K562 (cell line): ENCODE data around the gene RIOX2. TPM values are rescaled to one million over a fixed set of nuclear protein-coding genes. Genes with fewer than 3 reads are reported as not detected.
A peak's percentile ranks its signal among the peaks of the same experiment; 100 is the strongest.

Experiments used
- ATAC-seq: fragments of 200-7000 bp; cut with Tn5 transposase; 3 replicates; pipeline ENCODE4 v1.9.1; 2020; ENCODE audit warnings: moderate library complexity
- BruUV-seq: library from RNA; stranded (reverse); fragments of 400-500 nt; replicated peaks from 2 replicates; lab custom pipeline; 2021; lab: Mats Ljungman, UMichigan
- CTCF ChIA-PET: fragments of 300-600 bp; formaldehyde crosslinking; extraction: SDS; loops from one replicate; lab custom pipeline; 2021; ENCODE audit warnings: low intra/inter-chr PET ratio; lab: Yijun Ruan, JAX
- POLR2A ChIA-PET: fragments of 300-600, 350-650 bp; sonication (Branson Sonifier 250); formaldehyde crosslinking; extraction: SDS; loops from one replicate; lab custom pipeline; 2021; ENCODE audit warnings: antibody characterized with exemption, inconsistent platforms; lab: Yijun Ruan, JAX
- DNase-seq, 4 experiments: peaks; one replicate each; pipeline versions ENCODE4 v3.0.0 to v3.0.0-alpha.2; 2011 to 2018; ENCODE audit warnings: low spot score in 3 of 4, mixed read lengths in 3 of 4; ENCODE audit errors: extremely low read depth in 1 of 4
- FAIRE-seq: peaks from 2 replicates; lab custom pipeline; 2011; peaks lifted over from hg19 to GRCh38; lab: Jason Lieb, UNC
- H2AFZ ChIP-seq: 2 replicates; pipeline ENCODE4 v1.6.0; 2011; ENCODE audit warnings: low read depth, low read length, control low read depth, inconsistent platforms
- H3K27ac ChIP-seq: fragments of 200-600 bp; 3 replicates; pipeline ENCODE4 v1.8.0; 2011; ENCODE audit warnings: low read depth, mild to moderate bottlenecking, control low read depth, inconsistent platforms, low read length, moderate library complexity, mixed read lengths; ENCODE audit errors: extremely low read depth
- H3K27me3 ChIP-seq, 2 experiments: fragments of 300-600 bp in 1 of 2; 2 replicates in 1 of 2; 3 replicates in 1 of 2; pipeline versions ENCODE4 v1.6.0 to v1.8.0; 2011; ENCODE audit warnings: inconsistent platforms in 2 of 2, low read length in 2 of 2, mild to moderate bottlenecking in 1 of 2, mixed read lengths in 1 of 2, moderate library complexity in 1 of 2; ENCODE audit not compliant: control insufficient read depth in 2 of 2, insufficient read depth in 2 of 2
- H3K36me3 ChIP-seq: fragments of 300-600 bp; 3 replicates; pipeline ENCODE4 v1.8.0; 2011; ENCODE audit warnings: mild to moderate bottlenecking, low read length, inconsistent platforms; ENCODE audit not compliant: control insufficient read depth, insufficient read depth
- H3K4me1 ChIP-seq, 2 experiments: fragments of 200-600 bp in 1 of 2; replicated peaks in 1 of 2; 2 replicates in 1 of 2; 3 replicates in 1 of 2; pipeline versions ENCODE4 v1.5.1 to v1.8.0; 2011; ENCODE audit warnings: inconsistent platforms in 2 of 2, low read length in 2 of 2, mild to moderate bottlenecking in 1 of 2, mixed read lengths in 1 of 2, moderate library complexity in 1 of 2; ENCODE audit not compliant: control insufficient read depth in 2 of 2, insufficient read depth in 2 of 2
- H3K4me2 ChIP-seq: 2 replicates; pipeline ENCODE4 v1.6.1; 2011; ENCODE audit warnings: low read length, control low read depth, inconsistent platforms, mixed read lengths; ENCODE audit not compliant: insufficient read depth
- H3K4me3 ChIP-seq: fragments of 200-600 bp; sonication (generic), shearing (Covaris generic); 2 replicates; pipeline ENCODE4 v1.5.1; 2016; ENCODE audit warnings: control low read depth, inconsistent platforms
- H3K79me2 ChIP-seq: fragments of 200-600 bp; 3 replicates; pipeline ENCODE4 v1.8.0; 2011; ENCODE audit warnings: low read length, inconsistent platforms; ENCODE audit not compliant: control insufficient read depth, insufficient read depth
- H3K9ac ChIP-seq, 2 experiments: 2 replicates each; pipeline versions ENCODE4 v1.6.0 to v1.6.1; 2011; ENCODE audit warnings: low read depth in 2 of 2, low read length in 2 of 2, control low read depth in 1 of 2, inconsistent platforms in 1 of 2, mild to moderate bottlenecking in 1 of 2, mixed read lengths in 1 of 2; ENCODE audit not compliant: insufficient read depth in 1 of 2
- H3K9me1 ChIP-seq: one replicate; pipeline ENCODE4 v1.6.0; 2011; ENCODE audit warnings: inconsistent platforms, mild to moderate bottlenecking, low read length, moderate library complexity; ENCODE audit not compliant: control insufficient read depth, insufficient read depth
- H3K9me3 ChIP-seq: replicated peaks from 2 replicates; pipeline ENCODE4 v1.5.1; 2011; ENCODE audit warnings: low read depth, low read length, inconsistent platforms; ENCODE audit not compliant: control insufficient read depth, insufficient read depth
- H4K20me1 ChIP-seq: replicated peaks from 2 replicates; pipeline ENCODE4 v1.6.1; 2011; ENCODE audit warnings: low read length, inconsistent platforms, mixed read lengths; ENCODE audit not compliant: control insufficient read depth, insufficient read depth
- ATF1 ChIP-seq, 2 experiments: fragments of 450-650 bp in 1 of 2; IDR thresholded peaks; 2 replicates each; pipeline ENCODE4 v1.6.1; 2016; ENCODE audit warnings: missing compliant biosample characterization in 1 of 2, missing genetic modification characterization in 1 of 2
- CREM ChIP-seq: IDR thresholded peaks from 2 replicates; pipeline ENCODE4 v1.6.1; 2014; ENCODE audit warnings: antibody characterized with exemption, low read depth
- ELF1 ChIP-seq: fragments of 200-800 bp; sonication (Bioruptor generic); IDR thresholded peaks from 2 replicates; pipeline ENCODE4 v1.6.1; 2016; ENCODE audit warnings: missing genetic modification characterization, missing compliant biosample characterization
- GATA2 ChIP-seq: sonication (generic); formaldehyde crosslinking; IDR thresholded peaks from 2 replicates; pipeline ENCODE4 v1.4.0; 2020; ENCODE audit warnings: mild to moderate bottlenecking, missing genetic modification reagents
- MEIS2 ChIP-seq: fragments of 450-650 bp; IDR thresholded peaks from 2 replicates; pipeline ENCODE4 v1.6.1; 2014; ENCODE audit warnings: mild to moderate bottlenecking; ENCODE audit not compliant: partially characterized antibody
- WGBS: fragments of 100-300 bp; shearing (Covaris generic); methylation state at CpG from one replicate; pipeline ENCODE4 v1.1.6; 2016; ENCODE audit warnings: low coverage, mixed read lengths; ENCODE audit not compliant: insufficient coverage; ENCODE audit errors: missing lambda C conversion rate; 5-methylcytosine and 5-hydroxymethylcytosine counted together
- in situ Hi-C: fragments of 300-500 bp; cut with MboI; formaldehyde crosslinking; loops from 4 replicates; pipeline ENCODE4 v1.15.0; 2018; ENCODE audit warnings: inconsistent platforms, mixed read lengths
- intact Hi-C: fragments of 100-400 bp; cut with micrococcal nuclease; formaldehyde crosslinking; loops from 2 replicates; pipeline ENCODE4 v1.14.2; 2022
- polyA plus RNA-seq, 8 experiments: library from polyadenylated mRNA; depleted of rRNA in 4 of 8; stranded (reverse) in 5 of 8; unstranded in 3 of 8; fragments of >200 nt; fragmentation: Nextera tagmentation in 2 of 8; fragmentation: Illumina TruSeq in 1 of 8; extraction: Ambion mirVana in 2 of 8; extraction: Trizol in 1 of 8; gene quantifications; 2 replicates each; pipeline versions ENCODE4 v1.2.1 to v1.2.3, GENCODE V29; 2011 to 2014; ENCODE audit warnings: inconsistent platforms in 1 of 8, missing spikeins in 1 of 8
- total RNA-seq, 7 experiments: library from RNA; depleted of rRNA in 6 of 7; stranded (reverse); fragments of >200 nt in 6 of 7; fragmentation: Illumina TruSeq in 2 of 7; extraction: Trizol in 2 of 7; gene quantifications; 2 replicates each; pipeline versions ENCODE4 v1.2.1 to v1.2.3, GENCODE V29; 2011 to 2021; ENCODE audit warnings: low replicate concordance in 1 of 7
- TF ChIP-seq, protein P1 (sequence below): fragments of 450-650 bp; IDR thresholded peaks from 2 replicates; pipeline ENCODE4 v1.6.1; 2016; ENCODE audit warnings: mild to moderate bottlenecking, moderate library complexity
- TF ChIP-seq, protein P2 (sequence below), 2 experiments: IDR thresholded peaks in 1 of 2; conservative IDR thresholded peaks in 1 of 2; 2 replicates each; pipeline ENCODE4 v1.6.1; 2016; ENCODE audit warnings: low read depth in 2 of 2, mild to moderate bottlenecking in 1 of 2, missing compliant biosample characterization in 1 of 2, missing genetic modification characterization in 1 of 2, moderate library complexity in 1 of 2

Gene RIOX2
- total and polyA plus RNA-seq, 9 of the 15 experiments (the other 6 are each of a cell fraction or from before 2014, with no cell fraction given) = 22.2 to 56.0 (median 32.6) TPM

DNA sequence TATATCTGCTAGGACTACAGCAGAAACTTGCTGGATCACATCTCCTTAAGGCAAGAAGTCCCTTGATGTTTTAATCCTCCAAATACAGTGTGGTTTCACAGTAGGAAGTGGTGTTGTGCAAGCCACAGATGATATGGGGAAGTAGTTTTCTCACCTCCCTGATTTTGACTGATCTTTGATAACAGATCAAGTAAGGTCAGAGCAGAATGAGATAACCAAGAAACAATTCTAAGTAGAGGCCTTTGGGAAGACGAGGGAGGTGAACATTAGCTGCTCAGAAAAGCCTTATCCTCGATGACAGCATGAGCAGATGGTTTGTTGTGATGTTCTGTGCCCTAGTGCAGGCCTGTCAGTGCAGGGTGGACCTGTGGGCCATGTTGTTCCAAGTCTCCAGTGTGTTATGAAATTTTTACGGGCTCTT, 61.3 kb downstream of the RIOX2 start:
- whole genome bisulfite sequencing = 2% methylated on average over 3 of the region's 3 CpGs
- BruUV-seq = no TSS peak
- Histone ChIP-seq H3K27ac (peak overlapping the region; percentile 57; the same call in 1 of the 3 replicates), H3K9me3 (no peaks in the 10 kb centered on the region), H3K36me3 (no peaks in the 10 kb centered on the region), H3K9me1 (no peaks in the 10 kb centered on the region), H3K79me2 (no peaks in the 10 kb centered on the region), H3K4me2 (peak overlapping the region; percentile 28), H3K4me3 (no peak overlapping the region), H4K20me1 (no peaks in the 10 kb centered on the region), H3K27me3 (no peaks in the 10 kb centered on the region), H3K4me1 (peaks cover 0 to 10% of the 10 kb centered on the region in 2 experiments; a peak in 2 of 5 replicates), H2AFZ (peak overlapping the region; percentile 54), H3K9ac (no peak overlapping the region)
- in situ Hi-C loops = no loop called here
- ChIA-PET POLR2A (interaction anchor here (0.5 to 1.6 kb wide), 3 partner anchors 25 to 43 kb away, joined by 3 to 5 read pairs (median 5); no protein-coding TSS in a partner anchor), CTCF (no interaction called here)
- intact Hi-C loops = loop anchor here (5.0 kb wide), 1 partner anchor 61 kb away; the partner anchor contains the start of gene RIOX2
- FAIRE-seq = peak; percentile 94
- peak; percentile 40 to 73 (median 53) for DNase-seq
- peak; percentile 98 for ATAC-seq
- TF ChIP-seq ATF1 (CRISPR knock-in tag; IDR thresholded peaks at IDR 0.05) = no peak
- 0 out of 2 replicates have a peak, but pooled peaks have one; percentile 19 for TF ChIP-seq ATF1 (tag; IDR thresholded peaks at IDR 0.05)
- peak; percentile 82 for TF ChIP-seq GATA2 (CRISPR knock-in tag)
- TF ChIP-seq CREM = 0 out of 2 replicates have a peak, but pooled peaks have one; percentile 11
- peak; percentile 40; the same call in 1 of the 2 replicates for TF ChIP-seq ELF1 (tag)
- TF ChIP-seq, protein P1, sequence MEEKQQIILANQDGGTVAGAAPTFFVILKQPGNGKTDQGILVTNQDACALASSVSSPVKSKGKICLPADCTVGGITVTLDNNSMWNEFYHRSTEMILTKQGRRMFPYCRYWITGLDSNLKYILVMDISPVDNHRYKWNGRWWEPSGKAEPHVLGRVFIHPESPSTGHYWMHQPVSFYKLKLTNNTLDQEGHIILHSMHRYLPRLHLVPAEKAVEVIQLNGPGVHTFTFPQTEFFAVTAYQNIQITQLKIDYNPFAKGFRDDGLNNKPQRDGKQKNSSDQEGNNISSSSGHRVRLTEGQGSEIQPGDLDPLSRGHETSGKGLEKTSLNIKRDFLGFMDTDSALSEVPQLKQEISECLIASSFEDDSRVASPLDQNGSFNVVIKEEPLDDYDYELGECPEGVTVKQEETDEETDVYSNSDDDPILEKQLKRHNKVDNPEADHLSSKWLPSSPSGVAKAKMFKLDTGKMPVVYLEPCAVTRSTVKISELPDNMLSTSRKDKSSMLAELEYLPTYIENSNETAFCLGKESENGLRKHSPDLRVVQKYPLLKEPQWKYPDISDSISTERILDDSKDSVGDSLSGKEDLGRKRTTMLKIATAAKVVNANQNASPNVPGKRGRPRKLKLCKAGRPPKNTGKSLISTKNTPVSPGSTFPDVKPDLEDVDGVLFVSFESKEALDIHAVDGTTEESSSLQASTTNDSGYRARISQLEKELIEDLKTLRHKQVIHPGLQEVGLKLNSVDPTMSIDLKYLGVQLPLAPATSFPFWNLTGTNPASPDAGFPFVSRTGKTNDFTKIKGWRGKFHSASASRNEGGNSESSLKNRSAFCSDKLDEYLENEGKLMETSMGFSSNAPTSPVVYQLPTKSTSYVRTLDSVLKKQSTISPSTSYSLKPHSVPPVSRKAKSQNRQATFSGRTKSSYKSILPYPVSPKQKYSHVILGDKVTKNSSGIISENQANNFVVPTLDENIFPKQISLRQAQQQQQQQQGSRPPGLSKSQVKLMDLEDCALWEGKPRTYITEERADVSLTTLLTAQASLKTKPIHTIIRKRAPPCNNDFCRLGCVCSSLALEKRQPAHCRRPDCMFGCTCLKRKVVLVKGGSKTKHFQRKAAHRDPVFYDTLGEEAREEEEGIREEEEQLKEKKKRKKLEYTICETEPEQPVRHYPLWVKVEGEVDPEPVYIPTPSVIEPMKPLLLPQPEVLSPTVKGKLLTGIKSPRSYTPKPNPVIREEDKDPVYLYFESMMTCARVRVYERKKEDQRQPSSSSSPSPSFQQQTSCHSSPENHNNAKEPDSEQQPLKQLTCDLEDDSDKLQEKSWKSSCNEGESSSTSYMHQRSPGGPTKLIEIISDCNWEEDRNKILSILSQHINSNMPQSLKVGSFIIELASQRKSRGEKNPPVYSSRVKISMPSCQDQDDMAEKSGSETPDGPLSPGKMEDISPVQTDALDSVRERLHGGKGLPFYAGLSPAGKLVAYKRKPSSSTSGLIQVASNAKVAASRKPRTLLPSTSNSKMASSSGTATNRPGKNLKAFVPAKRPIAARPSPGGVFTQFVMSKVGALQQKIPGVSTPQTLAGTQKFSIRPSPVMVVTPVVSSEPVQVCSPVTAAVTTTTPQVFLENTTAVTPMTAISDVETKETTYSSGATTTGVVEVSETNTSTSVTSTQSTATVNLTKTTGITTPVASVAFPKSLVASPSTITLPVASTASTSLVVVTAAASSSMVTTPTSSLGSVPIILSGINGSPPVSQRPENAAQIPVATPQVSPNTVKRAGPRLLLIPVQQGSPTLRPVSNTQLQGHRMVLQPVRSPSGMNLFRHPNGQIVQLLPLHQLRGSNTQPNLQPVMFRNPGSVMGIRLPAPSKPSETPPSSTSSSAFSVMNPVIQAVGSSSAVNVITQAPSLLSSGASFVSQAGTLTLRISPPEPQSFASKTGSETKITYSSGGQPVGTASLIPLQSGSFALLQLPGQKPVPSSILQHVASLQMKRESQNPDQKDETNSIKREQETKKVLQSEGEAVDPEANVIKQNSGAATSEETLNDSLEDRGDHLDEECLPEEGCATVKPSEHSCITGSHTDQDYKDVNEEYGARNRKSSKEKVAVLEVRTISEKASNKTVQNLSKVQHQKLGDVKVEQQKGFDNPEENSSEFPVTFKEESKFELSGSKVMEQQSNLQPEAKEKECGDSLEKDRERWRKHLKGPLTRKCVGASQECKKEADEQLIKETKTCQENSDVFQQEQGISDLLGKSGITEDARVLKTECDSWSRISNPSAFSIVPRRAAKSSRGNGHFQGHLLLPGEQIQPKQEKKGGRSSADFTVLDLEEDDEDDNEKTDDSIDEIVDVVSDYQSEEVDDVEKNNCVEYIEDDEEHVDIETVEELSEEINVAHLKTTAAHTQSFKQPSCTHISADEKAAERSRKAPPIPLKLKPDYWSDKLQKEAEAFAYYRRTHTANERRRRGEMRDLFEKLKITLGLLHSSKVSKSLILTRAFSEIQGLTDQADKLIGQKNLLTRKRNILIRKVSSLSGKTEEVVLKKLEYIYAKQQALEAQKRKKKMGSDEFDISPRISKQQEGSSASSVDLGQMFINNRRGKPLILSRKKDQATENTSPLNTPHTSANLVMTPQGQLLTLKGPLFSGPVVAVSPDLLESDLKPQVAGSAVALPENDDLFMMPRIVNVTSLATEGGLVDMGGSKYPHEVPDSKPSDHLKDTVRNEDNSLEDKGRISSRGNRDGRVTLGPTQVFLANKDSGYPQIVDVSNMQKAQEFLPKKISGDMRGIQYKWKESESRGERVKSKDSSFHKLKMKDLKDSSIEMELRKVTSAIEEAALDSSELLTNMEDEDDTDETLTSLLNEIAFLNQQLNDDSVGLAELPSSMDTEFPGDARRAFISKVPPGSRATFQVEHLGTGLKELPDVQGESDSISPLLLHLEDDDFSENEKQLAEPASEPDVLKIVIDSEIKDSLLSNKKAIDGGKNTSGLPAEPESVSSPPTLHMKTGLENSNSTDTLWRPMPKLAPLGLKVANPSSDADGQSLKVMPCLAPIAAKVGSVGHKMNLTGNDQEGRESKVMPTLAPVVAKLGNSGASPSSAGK = peak; percentile 36
- peak; percentile 93 for TF ChIP-seq MEIS2
- TF ChIP-seq, protein P2, sequence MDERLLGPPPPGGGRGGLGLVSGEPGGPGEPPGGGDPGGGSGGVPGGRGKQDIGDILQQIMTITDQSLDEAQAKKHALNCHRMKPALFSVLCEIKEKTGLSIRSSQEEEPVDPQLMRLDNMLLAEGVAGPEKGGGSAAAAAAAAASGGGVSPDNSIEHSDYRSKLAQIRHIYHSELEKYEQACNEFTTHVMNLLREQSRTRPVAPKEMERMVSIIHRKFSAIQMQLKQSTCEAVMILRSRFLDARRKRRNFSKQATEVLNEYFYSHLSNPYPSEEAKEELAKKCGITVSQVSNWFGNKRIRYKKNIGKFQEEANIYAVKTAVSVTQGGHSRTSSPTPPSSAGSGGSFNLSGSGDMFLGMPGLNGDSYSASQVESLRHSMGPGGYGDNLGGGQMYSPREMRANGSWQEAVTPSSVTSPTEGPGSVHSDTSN (CRISPR knock-in tag; IDR thresholded peaks at IDR 0.05; ENCODE audit: low read depth) = no peak
- TF ChIP-seq, protein P2 (tag; conservative IDR thresholded peaks at IDR 0.05; ENCODE audit: low read depth) = peak; percentile 69
